Upper lobe of right lung (tissue), 1 donor: Measurements from ENCODE around the gene EIF3I. TPM values are rescaled to one million over a fixed set of nuclear protein-coding genes. Genes with fewer than 3 reads are reported as not detected.
A peak's percentile ranks its signal among the peaks of the same experiment; 100 is the strongest.

Experiments
- ATAC-seq: fragments of 200-7000 bp; cut with Tn5 transposase; one replicate; pipeline ENCODE4 v1.9.1; 2020; ENCODE audit warnings: mild to moderate bottlenecking, moderate library complexity
- DNase-seq: peaks from one replicate; pipeline ENCODE4 v3.0.0-alpha.2; 2020
- H3K27ac ChIP-seq: fragments of 200-600 bp; one replicate; pipeline ENCODE4 v1.8.0; 2022
- H3K27me3 ChIP-seq: fragments of 200-600 bp; one replicate; pipeline ENCODE4 v1.8.0; 2022; ENCODE audit warnings: mild to moderate bottlenecking
- H3K36me3 ChIP-seq: fragments of 200-600 bp; one replicate; pipeline ENCODE4 v1.8.0; 2022
- H3K4me1 ChIP-seq: fragments of 200-600 bp; one replicate; pipeline ENCODE4 v1.8.0; 2022
- H3K4me3 ChIP-seq: fragments of 200-600 bp; one replicate; pipeline ENCODE4 v1.8.0; 2022; ENCODE audit warnings: mild to moderate bottlenecking
- H3K9me3 ChIP-seq: fragments of 200-600 bp; one replicate; pipeline ENCODE4 v1.8.0; 2022
- intact Hi-C: fragments of 100-400 bp; cut with DNase I; formaldehyde crosslinking; loops from one replicate; pipeline ENCODE4 v1.11.0; 2022
- long read RNA-seq: library from polyadenylated mRNA; unstranded; transcript quantifications from one replicate; pipeline ENCODE4 v2.0.0, GENCODE V29; 2021
- total RNA-seq: library from RNA; stranded (reverse); fragmentation: NEBNext Ultra II Directional; extraction: Animal tissue kit (Norgen Biotek cat#: 25700); gene quantifications from one replicate; pipeline ENCODE4 v1.2.1, GENCODE V29; 2021
- TF ChIP-seq, protein P1 (sequence below): fragments of 200-600 bp; IDR thresholded peaks from one replicate; pipeline ENCODE4 v1.8.0; 2022; ENCODE audit warnings: antibody characterized with exemption
- donor health status: DM: no; HTN: yes; CAD: no; lungs with severe emphysema.

Gene EIF3I
- 116 TPM for total RNA-seq
- long read RNA-seq, transcript EIF3I-202 (11 exons, 1,458 nt), result major isoform, 86 of 114 reads
- long read RNA-seq, partial matches to known transcripts, result 26 of 114 reads
- long read RNA-seq, other reads (novel, unspliced or antisense), result 2 of 114 reads

DNA sequence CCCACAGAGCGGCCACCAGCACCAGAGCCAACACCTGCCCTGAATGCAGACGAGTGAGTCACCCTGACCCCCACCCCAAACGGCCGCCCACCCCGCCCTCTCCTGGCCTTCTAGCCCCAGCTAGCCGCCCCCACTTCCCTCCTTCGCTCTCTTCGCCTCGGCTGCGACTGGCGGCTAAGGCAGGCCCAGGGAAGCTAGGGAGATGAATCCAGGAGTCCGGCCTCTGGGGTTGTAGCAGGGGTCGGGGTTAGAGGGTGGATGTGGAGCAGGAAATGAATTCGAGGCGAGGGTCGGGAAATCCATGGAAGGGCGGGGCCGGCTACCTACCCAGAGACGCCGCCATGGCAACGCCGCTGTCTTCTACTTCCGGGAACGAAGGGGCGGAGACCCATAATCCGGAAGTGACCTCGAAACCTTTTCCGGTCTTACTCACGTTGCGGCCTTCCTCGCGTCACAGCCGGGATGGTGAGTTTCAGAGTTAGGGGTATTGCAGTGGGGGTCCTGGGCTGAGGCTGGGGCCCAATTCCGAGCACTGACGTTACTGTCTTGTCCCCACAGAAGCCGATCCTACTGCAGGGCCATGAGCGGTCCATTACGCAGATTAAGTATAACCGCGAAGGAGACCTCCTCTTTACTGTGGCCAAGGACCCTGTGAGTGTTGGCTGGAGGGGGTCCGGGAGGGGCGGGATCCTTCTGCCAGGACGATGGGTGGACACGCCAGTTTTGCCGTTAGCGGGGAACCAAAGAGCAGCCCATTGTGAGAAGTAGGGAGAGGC, at the start of gene EIF3I, which contains the start of gene TMEM234:
Gene EIF3I (plus strand): TSS at position 428 of the 776 bp plus-strand sequence. CDS start 35 bp downstream, at position 463.
Gene TMEM234 (minus strand): TSS at position 374 of the 776 bp plus-strand sequence. CDS start 31 bp downstream, at position 343.
- Histone ChIP-seq H3K27ac (peak within 1 kb of the TSS; percentile 97), H3K36me3 (peaks cover 37% of the 10 kb centered on the region), H3K4me1 (peaks cover 24% of the 10 kb centered on the region), H3K27me3 (no peaks in the 10 kb centered on the region), H3K4me3 (peak within 1 kb of the TSS; percentile 92), H3K9me3 (no peaks in the 10 kb centered on the region)
- DNase-seq (peak; percentile 95), ATAC-seq (peak; percentile 97)
- intact Hi-C loops, result no loop called here
- TF ChIP-seq, protein P1, sequence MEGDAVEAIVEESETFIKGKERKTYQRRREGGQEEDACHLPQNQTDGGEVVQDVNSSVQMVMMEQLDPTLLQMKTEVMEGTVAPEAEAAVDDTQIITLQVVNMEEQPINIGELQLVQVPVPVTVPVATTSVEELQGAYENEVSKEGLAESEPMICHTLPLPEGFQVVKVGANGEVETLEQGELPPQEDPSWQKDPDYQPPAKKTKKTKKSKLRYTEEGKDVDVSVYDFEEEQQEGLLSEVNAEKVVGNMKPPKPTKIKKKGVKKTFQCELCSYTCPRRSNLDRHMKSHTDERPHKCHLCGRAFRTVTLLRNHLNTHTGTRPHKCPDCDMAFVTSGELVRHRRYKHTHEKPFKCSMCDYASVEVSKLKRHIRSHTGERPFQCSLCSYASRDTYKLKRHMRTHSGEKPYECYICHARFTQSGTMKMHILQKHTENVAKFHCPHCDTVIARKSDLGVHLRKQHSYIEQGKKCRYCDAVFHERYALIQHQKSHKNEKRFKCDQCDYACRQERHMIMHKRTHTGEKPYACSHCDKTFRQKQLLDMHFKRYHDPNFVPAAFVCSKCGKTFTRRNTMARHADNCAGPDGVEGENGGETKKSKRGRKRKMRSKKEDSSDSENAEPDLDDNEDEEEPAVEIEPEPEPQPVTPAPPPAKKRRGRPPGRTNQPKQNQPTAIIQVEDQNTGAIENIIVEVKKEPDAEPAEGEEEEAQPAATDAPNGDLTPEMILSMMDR, result no peak

GRCh38 chr1:32172621-32173245, 49.5 kb upstream of the EIF3I start:
- Histone ChIP-seq H3K27me3 (no peaks in the 10 kb centered on the region), H3K9me3 (no peaks in the 10 kb centered on the region), H3K4me1 (no peaks in the 10 kb centered on the region), H3K27ac (no peak overlapping the region), H3K36me3 (peaks cover 58% of the 10 kb centered on the region), H3K4me3 (no peak overlapping the region)
- intact Hi-C loops, result no loop called here
- TF ChIP-seq, protein P1, result no peak
- no peak for DNase-seq
- no peak for ATAC-seq

GRCh38 chr1:32178380-32179192, 43.6 kb upstream of the EIF3I start:
- intact Hi-C loops, result no loop called here
- ATAC-seq, result no peak

DNA sequence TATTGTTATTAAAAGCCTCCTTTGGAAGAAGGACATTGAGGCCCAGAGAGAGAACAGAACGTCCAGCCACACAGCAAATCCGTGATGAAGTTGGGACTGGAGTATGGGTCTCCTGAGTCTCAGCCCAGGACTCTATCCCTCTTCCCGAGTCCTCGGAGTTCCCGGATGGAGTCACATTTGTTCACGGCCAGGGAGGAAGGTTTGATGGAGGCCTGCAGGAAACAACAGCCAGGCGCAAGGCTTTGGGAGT, 43.1 kb upstream of the EIF3I start:
- Histone ChIP-seq H3K4me3 (peak overlapping the region; percentile 80), H3K27me3 (no peaks in the 10 kb centered on the region), H3K36me3 (peaks cover 29% of the 10 kb centered on the region), H3K27ac (peak overlapping the region; percentile 94), H3K4me1 (peaks cover 37% of the 10 kb centered on the region), H3K9me3 (no peaks in the 10 kb centered on the region)
- DNase-seq (no peak), ATAC-seq (no peak)
- TF ChIP-seq, protein P1, result no peak
- intact Hi-C loops, result no loop called here

More at GRCh38 chr1:32178380-32179192, 43.6 kb upstream of the EIF3I start:
- no peaks in the 10 kb centered on the region for H3K9me3 ChIP-seq
- peak overlapping the region; percentile 94 for H3K27ac ChIP-seq
- no peaks in the 10 kb centered on the region for H3K27me3 ChIP-seq
- H3K36me3 ChIP-seq, result peaks cover 24% of the 10 kb centered on the region
- H3K4me3 ChIP-seq, result peak overlapping the region; percentile 80
- DNase-seq, result no peak
- TF ChIP-seq, protein P1, result no peak
- peaks cover 32% of the 10 kb centered on the region for H3K4me1 ChIP-seq

DNA sequence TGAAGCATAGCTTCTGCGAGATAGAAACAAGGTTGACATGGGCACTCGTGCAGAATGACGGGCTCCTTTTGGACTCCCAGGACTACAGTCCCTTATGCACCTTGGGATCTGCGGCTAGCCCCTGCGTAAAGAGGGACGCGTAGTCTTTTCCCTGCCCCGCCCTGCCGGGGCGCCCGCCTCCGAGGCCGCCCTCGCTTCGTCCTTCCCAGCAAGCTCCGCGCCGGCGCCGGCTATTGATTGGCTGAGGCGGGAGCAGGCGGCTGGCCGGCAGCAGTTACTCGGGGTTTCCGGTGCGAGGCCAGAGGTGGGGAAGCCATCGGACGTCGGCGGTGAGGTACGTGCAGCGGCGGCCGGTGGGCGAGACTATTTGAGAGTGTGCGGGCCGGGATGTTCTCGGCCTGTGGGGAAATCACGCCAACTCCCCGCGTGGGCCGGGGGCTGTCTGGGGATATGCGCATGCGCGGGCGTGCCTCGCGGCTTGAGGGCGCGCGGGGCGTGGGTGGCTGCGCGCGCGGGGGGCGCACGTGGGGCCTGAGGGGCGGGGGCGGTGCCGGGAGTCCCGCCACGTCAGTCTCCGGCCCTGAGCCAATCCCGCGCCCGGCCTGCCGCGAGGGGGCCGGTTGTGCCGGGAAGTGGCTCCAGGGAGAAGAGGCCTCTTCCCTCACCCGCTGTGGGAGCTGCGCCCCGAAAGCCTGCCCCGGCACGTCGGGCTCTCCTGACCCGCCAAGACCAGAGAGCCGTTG, 42.6 kb upstream of the EIF3I start, which contains the start of gene TXLNA:
Gene TXLNA (plus strand): TSS at position 233 of the 743 bp plus-strand sequence. CDS start 671 bp downstream, outside the sequence.
- peak; percentile 95 for ATAC-seq

More for the DNA sequence above, 42.6 kb upstream of the EIF3I start, which contains the start of gene TXLNA:
- intact Hi-C loops, result no loop called here
- peak within 1 kb of the TSS; percentile 94 for H3K27ac ChIP-seq
- H3K27me3 ChIP-seq, result no peaks in the 10 kb centered on the region
- TF ChIP-seq, protein P1, result no peak
- H3K9me3 ChIP-seq, result no peaks in the 10 kb centered on the region
- H3K4me3 ChIP-seq, result peak within 1 kb of the TSS; percentile 80
- peaks cover 42% of the 10 kb centered on the region for H3K4me1 ChIP-seq
- peaks cover 34% of the 10 kb centered on the region for H3K36me3 ChIP-seq
- peak; percentile 98 for DNase-seq
